NCI-H2171 treated with DMSO at 0.1 percent for 48 hours (cell line): ENCODE measurements around the gene ZMIZ1.

ENCODE experiments used
- DNase-seq: peaks from one replicate; lab custom pipeline; 2025; lab: John Stamatoyannopoulos, UW

The ZMIZ1 gene

DNA sequence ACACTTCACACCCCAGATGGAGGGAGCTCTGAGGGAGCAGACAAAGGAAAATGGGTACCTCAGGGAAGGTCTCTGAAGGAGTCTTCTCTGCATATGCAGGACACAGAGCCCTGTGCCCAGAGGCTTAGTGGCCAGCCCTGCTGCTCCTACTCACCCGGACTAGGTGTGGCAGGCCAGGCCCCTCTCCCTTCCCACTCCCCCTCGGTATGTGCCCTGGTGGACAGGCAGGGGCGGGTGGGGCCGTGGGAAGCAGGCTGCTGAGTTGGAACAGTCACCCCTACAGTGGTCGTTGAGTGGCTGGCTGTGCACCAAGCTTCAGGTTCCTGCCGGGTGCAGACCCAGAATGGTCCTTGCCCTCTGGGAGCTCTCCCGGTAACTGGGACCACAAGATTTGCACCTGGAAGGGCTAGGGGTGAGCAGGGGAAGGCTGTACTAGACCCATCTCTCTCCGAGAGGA lies 68.6 kb downstream of the ZMIZ1 start:
- no peak for DNase-seq

- DNase-seq, result no peak
Measured at GRCh38 chr10:79137826-79138225, 69.1 kb downstream of the ZMIZ1 start.

DNA sequence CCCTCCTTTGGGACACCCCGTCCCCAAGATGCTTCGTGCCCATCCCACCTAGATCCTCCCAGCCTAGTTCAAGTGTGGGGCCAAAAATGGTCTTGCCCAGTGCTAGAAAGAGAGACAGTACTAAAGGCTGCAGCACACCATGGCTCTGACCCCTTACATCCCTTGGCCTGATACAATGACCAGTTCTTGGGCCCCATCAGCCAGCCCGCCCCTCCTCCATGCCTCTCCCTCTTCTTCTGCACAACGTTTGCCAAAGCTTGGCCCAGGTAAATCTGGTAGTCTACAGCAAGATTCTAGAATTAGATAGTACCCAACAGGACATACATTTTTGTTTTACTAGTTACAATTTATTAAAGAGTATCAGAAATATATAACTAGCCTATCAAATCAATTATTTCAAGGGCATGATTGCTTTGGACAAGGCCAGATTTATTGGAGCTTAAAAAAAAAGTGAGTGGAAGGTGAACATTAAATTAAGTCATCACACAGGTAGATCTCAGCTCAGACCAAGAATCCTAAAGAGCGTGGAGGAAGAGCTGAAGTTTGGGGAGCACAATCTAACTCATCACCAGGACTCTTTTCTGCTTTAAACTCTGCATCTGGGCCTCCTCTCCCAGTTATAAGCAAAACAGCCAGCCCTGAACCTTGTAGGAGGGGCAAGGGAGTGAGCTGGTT lies 69.8 kb downstream of the ZMIZ1 start:
- no peak for DNase-seq

- no peak for DNase-seq
Measured at GRCh38 chr10:79139124-79139835, 70.5 kb downstream of the ZMIZ1 start.

- DNase-seq, result no peak
Measured at GRCh38 chr10:79140085-79140793, 71.5 kb downstream of the ZMIZ1 start.

GRCh38 chr10:79140855-79141254 lies 72.1 kb downstream of the ZMIZ1 start:
- DNase-seq, result no peak

DNA sequence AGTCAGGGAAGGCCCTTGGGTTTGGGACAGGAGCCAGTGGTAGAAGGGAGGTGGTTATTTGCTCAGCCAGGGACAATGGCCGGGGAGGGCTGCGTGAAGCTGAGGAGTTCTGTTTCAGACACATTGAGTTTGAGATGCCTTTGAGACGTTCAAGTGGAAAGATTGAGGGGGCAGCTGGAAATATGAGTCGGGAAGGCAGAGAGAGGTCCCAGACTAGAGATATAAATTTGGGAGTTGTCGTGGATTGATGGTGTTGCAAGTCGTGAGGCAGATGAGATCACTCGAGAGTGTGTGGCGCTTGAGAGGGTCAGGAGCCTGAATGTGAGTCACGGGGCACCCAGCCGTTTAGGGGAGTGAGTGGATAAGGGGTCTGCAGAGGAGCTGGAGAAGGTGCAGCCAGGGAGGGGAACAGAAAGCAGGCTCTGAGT lies 73.3 kb downstream of the ZMIZ1 start:
- DNase-seq, result no peak

- DNase-seq, result no peak
Measured at GRCh38 chr10:79142522-79143309, 74.0 kb downstream of the ZMIZ1 start.

DNA sequence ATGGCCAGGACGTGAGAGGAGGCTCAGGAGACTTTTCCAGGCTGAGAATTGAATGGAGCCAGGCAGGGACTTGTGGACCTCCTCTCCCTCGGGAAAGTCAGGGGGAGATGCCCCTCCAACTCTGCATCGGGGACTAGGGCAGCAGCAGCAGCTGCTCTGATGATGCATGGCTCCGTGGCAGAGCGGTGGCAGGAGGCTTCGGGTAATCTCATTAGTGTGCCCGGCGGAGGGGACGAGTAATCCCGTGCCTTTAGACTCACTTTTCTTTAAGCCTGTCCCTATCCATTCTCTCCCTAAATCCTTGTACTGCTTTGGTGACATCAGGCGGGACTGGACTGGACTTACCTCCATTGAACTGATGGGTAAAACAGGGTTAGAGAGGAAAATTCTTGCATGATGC lies 75.1 kb downstream of the ZMIZ1 start:
- DNase-seq, result no peak

DNA sequence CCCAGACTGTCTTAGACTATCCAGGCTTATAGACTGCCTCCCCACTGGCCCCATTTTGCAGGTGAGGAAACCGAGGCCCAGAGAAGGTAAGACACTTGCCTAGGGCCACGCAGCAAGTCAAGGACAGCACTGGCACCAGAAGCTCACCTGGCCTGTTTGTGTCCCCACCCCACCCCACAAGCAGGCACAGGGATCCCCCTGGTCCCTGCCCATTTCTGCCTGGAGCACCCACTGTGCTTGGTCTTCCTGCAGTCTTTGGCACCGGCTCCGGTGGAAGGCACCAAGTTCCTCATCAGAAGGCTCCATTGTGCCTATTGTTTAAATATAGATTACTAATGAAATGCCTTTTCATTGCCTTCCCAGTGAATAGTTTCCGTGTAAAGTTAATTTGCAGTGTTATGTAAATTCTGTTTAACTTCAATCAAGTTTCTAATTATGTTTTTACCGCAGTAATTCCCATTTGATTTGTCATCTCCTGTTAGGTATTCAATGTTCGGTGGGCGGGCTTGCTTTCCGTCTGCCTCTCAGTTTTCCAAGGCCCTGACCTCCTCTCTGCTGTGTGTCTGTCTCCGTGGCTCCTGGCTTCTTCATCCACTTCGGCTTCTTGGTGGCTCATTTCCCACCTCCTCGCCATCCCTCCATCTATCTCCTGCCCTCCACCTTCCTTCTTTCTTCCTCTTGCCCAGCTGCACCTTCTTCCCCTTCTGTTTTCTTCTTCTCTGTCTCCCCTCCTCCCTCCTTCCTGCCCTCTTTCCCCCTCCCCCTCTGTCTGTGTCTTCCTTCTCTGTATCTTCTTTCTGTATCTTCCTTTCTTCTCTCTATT lies 75.8 kb downstream of the ZMIZ1 start:
- DNase-seq, result no peak

DNA sequence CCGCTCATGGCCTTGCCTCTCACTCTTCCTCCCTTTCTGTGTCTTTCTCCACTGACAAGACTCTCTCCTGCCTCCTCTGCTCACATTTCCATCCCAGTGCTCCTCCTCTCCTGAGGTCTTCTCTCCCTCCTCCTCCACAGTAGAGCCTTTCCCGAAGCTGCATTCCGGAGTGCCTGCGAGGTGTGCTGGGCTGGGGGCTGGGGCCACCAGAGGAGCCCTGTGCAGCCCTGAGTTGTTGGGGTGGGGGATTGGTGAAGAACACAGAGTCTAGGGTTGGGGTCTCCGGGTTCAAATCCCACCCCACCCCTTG lies 76.4 kb downstream of the ZMIZ1 start:
- no peak for DNase-seq

GRCh38 chr10:79145517-79146470 lies 77.0 kb downstream of the ZMIZ1 start:
- DNase-seq, result no peak

- no peak for DNase-seq
Measured at GRCh38 chr10:79146611-79147130, 77.9 kb downstream of the ZMIZ1 start.

GRCh38 chr10:79147306-79147705 lies 78.5 kb downstream of the ZMIZ1 start:
- DNase-seq, result no peak

DNA sequence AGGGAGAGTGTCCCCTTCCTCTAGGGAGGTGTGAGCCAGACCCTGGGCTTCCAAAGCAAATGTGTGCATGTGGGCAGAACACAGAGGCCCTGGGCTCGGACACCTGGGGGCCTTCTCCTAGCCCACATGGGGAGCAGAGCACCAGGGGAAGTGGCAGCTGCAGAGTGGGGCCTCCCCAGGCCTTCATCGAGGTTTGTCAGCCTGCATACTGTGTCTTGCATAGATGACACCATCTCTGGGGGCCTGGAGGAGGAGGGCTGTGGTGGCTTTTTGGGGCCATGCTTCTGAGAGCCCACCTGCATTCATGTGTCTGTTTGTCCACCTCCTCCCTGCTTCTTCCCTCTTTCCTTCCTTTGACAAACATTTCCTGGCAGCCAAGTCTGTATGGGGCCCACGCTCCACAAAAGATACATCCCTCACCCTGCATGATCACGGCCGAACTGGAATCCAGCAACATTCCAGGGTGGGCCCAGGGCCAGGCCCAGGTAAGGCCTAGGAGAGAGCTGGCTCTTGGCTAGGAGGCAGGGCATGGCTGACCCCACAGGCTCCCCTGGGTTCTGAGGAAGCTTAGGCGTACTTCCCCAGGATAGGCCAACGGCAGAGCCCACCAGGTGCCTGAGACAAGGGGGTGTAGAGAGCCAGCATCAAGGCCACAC lies 79.2 kb downstream of the ZMIZ1 start:
- no peak for DNase-seq

DNA sequence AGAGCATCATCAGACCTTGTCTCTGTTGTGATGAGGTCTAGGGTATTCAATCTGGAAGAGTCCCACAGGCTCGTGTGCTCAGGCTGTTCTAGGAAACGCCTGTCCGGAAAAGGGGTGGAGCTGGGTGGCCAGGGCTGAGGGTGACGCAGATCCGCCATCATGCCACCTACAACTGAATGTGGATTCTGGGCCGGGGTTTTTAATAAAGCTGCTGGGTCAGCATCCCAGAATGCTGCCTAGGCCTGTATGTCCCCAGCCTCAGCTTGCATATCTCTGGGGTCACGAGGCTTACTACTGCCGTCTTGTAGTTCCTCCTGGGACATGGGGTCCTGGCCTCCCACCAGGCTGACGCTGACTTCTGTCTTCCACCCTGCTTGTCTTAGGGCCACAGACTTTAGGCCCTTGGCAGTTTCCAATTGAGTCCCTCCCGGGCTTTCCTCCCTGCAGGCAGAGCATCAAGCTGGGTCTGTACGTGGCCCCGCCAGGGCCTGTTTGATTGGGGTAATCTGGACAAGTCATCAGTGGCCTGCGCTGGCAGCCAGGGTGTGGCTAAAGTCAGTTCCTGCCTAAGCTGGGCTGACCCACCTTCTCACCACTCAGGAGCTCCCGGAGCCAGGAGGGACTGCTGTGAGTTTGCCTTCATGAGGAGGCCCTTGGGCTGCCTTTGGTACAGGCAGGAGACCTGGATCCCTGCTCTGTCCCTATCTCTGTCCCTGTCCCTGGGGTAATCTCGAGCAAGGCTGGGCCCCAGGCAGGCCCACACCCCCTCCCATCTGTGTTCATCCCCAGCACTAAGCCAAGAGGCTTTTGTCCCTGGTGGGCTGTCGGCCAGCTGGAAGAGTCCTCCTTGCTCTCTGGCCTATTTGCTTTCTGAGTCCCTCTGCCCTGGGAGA lies 79.9 kb downstream of the ZMIZ1 start:
- DNase-seq, result no peak

DNA sequence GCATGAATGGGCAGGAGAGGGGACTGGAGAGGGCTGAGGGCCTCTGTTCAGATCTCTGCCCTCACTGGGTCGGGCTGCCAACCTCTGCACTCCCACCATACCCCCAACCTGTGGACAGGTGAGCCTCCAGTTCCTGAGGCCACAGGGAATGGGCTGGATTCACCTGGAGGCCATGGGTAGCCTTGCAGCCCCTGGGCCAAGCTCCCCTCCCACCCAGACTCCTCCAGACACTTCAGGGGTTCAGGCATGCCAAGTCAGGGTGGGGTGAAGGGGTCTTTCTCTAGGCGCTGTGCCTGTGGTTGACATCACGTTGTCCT lies 80.5 kb downstream of the ZMIZ1 start:
- DNase-seq, result no peak

DNA sequence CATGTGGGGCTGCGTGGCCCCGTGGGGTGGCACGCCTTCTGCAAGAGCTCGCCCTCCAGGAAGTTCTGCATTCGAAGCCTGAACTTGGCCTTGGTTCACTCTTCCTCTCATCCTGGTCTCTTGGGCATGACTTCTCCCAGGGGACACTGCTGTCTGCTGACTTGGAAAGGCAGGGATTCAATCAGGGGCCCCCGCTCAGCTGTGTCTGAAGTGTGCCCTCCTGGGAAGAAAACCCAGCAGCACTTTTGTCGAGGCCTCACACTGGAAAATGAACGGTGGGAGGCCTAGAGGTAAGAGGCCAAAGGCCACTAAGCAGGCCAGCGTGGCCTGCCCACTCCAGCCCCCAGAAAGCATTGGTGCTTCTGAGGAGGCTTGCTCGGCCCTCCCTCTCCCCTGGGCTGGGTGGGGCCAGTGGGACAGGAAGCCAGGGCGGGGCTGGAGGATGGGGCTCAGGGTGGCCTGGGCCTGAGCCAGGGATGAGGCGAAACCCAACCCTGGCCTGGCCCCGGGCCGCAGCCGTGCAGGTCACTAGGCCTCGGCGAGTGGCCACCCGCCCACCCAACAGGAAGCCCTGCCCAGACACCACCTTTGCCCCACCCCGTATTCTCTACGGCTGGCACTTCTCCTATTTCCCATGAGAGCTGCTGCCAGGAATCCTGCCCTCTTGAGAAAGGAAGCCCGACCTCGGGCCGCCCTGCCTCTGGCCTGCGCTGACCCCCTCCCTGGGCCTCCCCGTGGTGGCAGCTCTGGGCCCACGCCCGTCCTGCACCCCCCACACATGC lies 81.1 kb downstream of the ZMIZ1 start:
- DNase-seq, result peak; percentile 45
